GM10847 (cell line): ENCODE measurements around the gene TOB1.

Source experiments
- POLR2A ChIP-seq: IDR thresholded peaks from 2 replicates; pipeline ENCODE4 v1.6.1; 2011; ENCODE audit not compliant: insufficient read length; ENCODE audit errors: extremely low read depth

TOB1 gene

GRCh38 chr17:50863931-50864330, 2.2 kb downstream of the TOB1 start:
- TF ChIP-seq POLR2A: no peak

GRCh38 chr17:50863221-50863843, 2.8 kb downstream of the TOB1 start:
- no peak for TF ChIP-seq POLR2A

GRCh38 chr17:50861822-50862528, 4.2 kb downstream of the TOB1 start:
- TF ChIP-seq POLR2A: no peak

- no peak for TF ChIP-seq POLR2A
Observed at GRCh38 chr17:50861334-50861676, 4.8 kb downstream of the TOB1 start.

- TF ChIP-seq POLR2A: no peak
Observed at GRCh38 chr17:50858486-50859225, 7.5 kb downstream of the TOB1 start.

- TF ChIP-seq POLR2A: no peak
Observed at GRCh38 chr17:50856431-50856830, 9.7 kb downstream of the TOB1 start.

- TF ChIP-seq POLR2A: no peak
Observed at GRCh38 chr17:50855708-50856330, 10.3 kb downstream of the TOB1 start.

GRCh38 chr17:50853781-50854180, 12.4 kb downstream of the TOB1 start:
- no peak for TF ChIP-seq POLR2A

GRCh38 chr17:50853015-50853615, 13.0 kb downstream of the TOB1 start:
- TF ChIP-seq POLR2A: no peak

- no peak for TF ChIP-seq POLR2A
Observed at GRCh38 chr17:50850640-50851039, 15.5 kb downstream of the TOB1 start.

GRCh38 chr17:50848711-50849110, 17.4 kb downstream of the TOB1 start:
- no peak for TF ChIP-seq POLR2A

- TF ChIP-seq POLR2A: no peak
Observed at GRCh38 chr17:50848039-50848438, 18.1 kb downstream of the TOB1 start.

- TF ChIP-seq POLR2A: no peak
Observed at GRCh38 chr17:50847566-50847965, 18.6 kb downstream of the TOB1 start.

GRCh38 chr17:50845240-50846147, 20.7 kb downstream of the TOB1 start:
- no peak for TF ChIP-seq POLR2A
